ENCODE results near the gene ELL2. TPM values are rescaled to one million over a fixed set of nuclear protein-coding genes. Genes with fewer than 3 reads are reported as not detected.

Gene ELL2
- total and polyA plus RNA-seq, 9 of the 15 experiments (the other 6 are each of a cell fraction or from before 2014, with no cell fraction given): 4.3 to 18.3 (median 14.5) TPM

DNA sequence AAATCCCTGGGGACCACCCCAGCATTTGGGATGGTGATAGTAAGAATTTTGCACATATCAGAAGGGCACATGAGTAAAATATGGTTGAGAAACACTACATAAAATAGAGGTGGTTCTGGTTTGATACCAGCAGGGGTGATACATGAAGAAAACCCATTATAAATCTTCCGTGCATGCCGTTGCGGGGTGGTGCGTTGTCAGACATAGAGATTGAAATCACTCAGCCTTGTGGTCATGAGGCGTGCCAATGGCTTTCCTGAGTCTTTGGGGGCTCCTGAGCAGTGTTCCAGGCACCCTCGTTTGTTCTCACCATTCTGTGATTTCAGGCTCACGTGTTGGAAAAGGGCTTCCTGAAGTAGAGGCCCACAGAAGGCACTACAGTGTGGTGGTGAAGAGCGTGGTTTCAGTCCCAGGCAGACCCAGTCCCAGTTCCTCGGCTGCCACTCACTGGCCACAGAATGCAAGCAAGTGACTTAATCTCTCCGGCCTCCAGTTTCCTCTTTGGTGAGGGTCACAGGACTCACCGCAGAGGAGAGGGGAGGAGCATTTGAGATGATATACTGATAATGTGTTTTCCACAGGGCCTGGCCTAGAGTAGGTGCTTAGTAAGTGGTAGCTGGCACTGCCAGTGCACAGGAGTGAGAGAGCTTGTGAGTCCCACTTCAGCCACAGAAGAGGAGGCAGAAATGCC lies 118.7 kb downstream of the ELL2 start (continued):
- peak; percentile 54; the same call in 1 of the 2 replicates for TF ChIP-seq STAG1 (CRISPR knock-in tag; IDR thresholded peaks at IDR 0.05; ENCODE audit: borderline replicate concordance)
- no peak for TF ChIP-seq EZH2 (IDR thresholded peaks at IDR 0.05; ENCODE audit: borderline replicate concordance, low read depth, low read length)
- no peak for TF ChIP-seq SAP30 (IDR thresholded peaks at IDR 0.05; ENCODE audit: borderline replicate concordance, insufficient read depth, low read depth, low read length, poor library complexity, severe bottlenecking)
- peak; percentile 37 for TF ChIP-seq MXD1 (CRISPR knock-in tag; IDR thresholded peaks at IDR 0.05; ENCODE audit: borderline replicate concordance, poor library complexity, severe bottlenecking)
- TF ChIP-seq CC2D1A (IDR thresholded peaks at IDR 0.05): peak; percentile 86
- TF ChIP-seq ZNF232 (CRISPR knock-in tag; IDR thresholded peaks at IDR 0.05): no peak
- no peak for TF ChIP-seq CCNT2 (IDR thresholded peaks at IDR 0.05; ENCODE audit: borderline replicate concordance, extremely low read depth, insufficient read length, low read depth, low read length)
- TF ChIP-seq CBX3 (IDR thresholded peaks at IDR 0.05; ENCODE audit: borderline replicate concordance in 1 of 2, low read length in 2 of 2): no peak
- TF ChIP-seq ATF7 (IDR thresholded peaks at IDR 0.05): peak; percentile 81
- TF ChIP-seq ZNF134 (CRISPR knock-in tag; conservative IDR thresholded peaks at IDR 0.05): no peak
- TF ChIP-seq HDGF (IDR thresholded peaks at IDR 0.05): 0 out of 2 replicates have a peak, but pooled peaks have one; percentile 56
- TF ChIP-seq, protein P1, sequence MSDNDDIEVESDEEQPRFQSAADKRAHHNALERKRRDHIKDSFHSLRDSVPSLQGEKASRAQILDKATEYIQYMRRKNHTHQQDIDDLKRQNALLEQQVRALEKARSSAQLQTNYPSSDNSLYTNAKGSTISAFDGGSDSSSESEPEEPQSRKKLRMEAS (CRISPR knock-in tag; IDR thresholded peaks at IDR 0.05): peak; percentile 59; the same call in 1 of the 2 replicates
- TF ChIP-seq GABPB1 (CRISPR knock-in tag; IDR thresholded peaks at IDR 0.05): 0 out of 2 replicates have a peak, but pooled peaks have one; percentile 26
- no peak for TF ChIP-seq BRF1 (IDR thresholded peaks at IDR 0.05; ENCODE audit: borderline replicate concordance, extremely low read depth, insufficient read length)
- TF ChIP-seq KAT2B (IDR thresholded peaks at IDR 0.05; ENCODE audit: low read depth, low read length): no peak
- TF ChIP-seq, protein P2, sequence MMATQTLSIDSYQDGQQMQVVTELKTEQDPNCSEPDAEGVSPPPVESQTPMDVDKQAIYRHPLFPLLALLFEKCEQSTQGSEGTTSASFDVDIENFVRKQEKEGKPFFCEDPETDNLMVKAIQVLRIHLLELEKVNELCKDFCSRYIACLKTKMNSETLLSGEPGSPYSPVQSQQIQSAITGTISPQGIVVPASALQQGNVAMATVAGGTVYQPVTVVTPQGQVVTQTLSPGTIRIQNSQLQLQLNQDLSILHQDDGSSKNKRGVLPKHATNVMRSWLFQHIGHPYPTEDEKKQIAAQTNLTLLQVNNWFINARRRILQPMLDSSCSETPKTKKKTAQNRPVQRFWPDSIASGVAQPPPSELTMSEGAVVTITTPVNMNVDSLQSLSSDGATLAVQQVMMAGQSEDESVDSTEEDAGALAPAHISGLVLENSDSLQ (IDR thresholded peaks at IDR 0.05): peak; percentile 82
- TF ChIP-seq L3MBTL2 (IDR thresholded peaks at IDR 0.05): peak; percentile 96
- TF ChIP-seq ZNF644 (tag; IDR thresholded peaks at IDR 0.05; ENCODE audit: low read depth): peak; percentile 73; the same call in 1 of the 2 replicates
- TF ChIP-seq, protein P3, sequence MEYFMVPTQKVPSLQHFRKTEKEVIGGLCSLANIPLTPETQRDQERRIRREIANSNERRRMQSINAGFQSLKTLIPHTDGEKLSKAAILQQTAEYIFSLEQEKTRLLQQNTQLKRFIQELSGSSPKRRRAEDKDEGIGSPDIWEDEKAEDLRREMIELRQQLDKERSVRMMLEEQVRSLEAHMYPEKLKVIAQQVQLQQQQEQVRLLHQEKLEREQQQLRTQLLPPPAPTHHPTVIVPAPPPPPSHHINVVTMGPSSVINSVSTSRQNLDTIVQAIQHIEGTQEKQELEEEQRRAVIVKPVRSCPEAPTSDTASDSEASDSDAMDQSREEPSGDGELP (CRISPR knock-in tag; IDR thresholded peaks at IDR 0.05; ENCODE audit: borderline replicate concordance): peak; percentile 54; the same call in 1 of the 2 replicates
- no peak for TF ChIP-seq ZNF311 (CRISPR knock-in tag; IDR thresholded peaks at IDR 0.05)
- TF ChIP-seq ZNF24 (IDR thresholded peaks at IDR 0.05): peak; percentile 66; the same call in 1 of the 2 replicates
- no peak for TF ChIP-seq ZZZ3 (IDR thresholded peaks at IDR 0.05)
- peak; percentile 19; the same call in 1 of the 2 replicates for TF ChIP-seq SMARCA4 (IDR thresholded peaks at IDR 0.05)
- TF ChIP-seq ZFP36 (IDR thresholded peaks at IDR 0.05; ENCODE audit: low read depth, low read length, partially characterized antibody): no peak
- peak; percentile 49; the same call in 1 of the 2 replicates for TF ChIP-seq ELF1 (tag; IDR thresholded peaks at IDR 0.05)
- TF ChIP-seq CTBP1 (IDR thresholded peaks at IDR 0.05; ENCODE audit: borderline replicate concordance): peak; percentile 66; the same call in 1 of the 2 replicates
- no peak for TF ChIP-seq ATF1 (CRISPR knock-in tag; IDR thresholded peaks at IDR 0.05)
- TF ChIP-seq ATF1 (tag; IDR thresholded peaks at IDR 0.05): peak; percentile 45; the same call in 1 of the 2 replicates

All from K562 (cell line).